OCI-LY3 (cell line): ENCODE data around the gene GALNT14.

ENCODE experiments used
- EZH2phosphoT487 ChIP-seq: fragments of 200-600 bp; shearing (Covaris generic); IDR thresholded peaks from 2 replicates; pipeline ENCODE4 v1.6.1; 2018; ENCODE audit warnings: antibody characterized with exemption, mixed run types, low read depth
- TF ChIP-seq, protein P1 (sequence below): fragments of 200-600, 300-600 bp; sonication (generic); IDR thresholded peaks from 2 replicates; pipeline ENCODE4 v1.5.1; 2014; ENCODE audit warnings: antibody characterized with exemption, low read length, low read depth

- TF ChIP-seq, protein P1, sequence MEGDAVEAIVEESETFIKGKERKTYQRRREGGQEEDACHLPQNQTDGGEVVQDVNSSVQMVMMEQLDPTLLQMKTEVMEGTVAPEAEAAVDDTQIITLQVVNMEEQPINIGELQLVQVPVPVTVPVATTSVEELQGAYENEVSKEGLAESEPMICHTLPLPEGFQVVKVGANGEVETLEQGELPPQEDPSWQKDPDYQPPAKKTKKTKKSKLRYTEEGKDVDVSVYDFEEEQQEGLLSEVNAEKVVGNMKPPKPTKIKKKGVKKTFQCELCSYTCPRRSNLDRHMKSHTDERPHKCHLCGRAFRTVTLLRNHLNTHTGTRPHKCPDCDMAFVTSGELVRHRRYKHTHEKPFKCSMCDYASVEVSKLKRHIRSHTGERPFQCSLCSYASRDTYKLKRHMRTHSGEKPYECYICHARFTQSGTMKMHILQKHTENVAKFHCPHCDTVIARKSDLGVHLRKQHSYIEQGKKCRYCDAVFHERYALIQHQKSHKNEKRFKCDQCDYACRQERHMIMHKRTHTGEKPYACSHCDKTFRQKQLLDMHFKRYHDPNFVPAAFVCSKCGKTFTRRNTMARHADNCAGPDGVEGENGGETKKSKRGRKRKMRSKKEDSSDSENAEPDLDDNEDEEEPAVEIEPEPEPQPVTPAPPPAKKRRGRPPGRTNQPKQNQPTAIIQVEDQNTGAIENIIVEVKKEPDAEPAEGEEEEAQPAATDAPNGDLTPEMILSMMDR = no peak
- TF ChIP-seq EZH2phosphoT487 = no peak
These were observed 223.8 kb downstream of the GALNT14 start for GRCh38 chr2:30914456-30914855.
